GM18858 (cell line): ENCODE data around the gene CPSF7.
A peak's percentile ranks its signal among the peaks of the same experiment; 100 is the strongest.

Experiments used
- ATAC-seq: cut with Tn5 transposase; IDR thresholded peaks from one replicate; pipeline ENCODE4 v1.9.1; 2021; ENCODE audit not compliant: unreplicated experiment

CPSF7 gene

GRCh38 chr11:61357894-61358239 is 71.9 kb downstream of the CPSF7 start:
- ATAC-seq: no peak

DNA sequence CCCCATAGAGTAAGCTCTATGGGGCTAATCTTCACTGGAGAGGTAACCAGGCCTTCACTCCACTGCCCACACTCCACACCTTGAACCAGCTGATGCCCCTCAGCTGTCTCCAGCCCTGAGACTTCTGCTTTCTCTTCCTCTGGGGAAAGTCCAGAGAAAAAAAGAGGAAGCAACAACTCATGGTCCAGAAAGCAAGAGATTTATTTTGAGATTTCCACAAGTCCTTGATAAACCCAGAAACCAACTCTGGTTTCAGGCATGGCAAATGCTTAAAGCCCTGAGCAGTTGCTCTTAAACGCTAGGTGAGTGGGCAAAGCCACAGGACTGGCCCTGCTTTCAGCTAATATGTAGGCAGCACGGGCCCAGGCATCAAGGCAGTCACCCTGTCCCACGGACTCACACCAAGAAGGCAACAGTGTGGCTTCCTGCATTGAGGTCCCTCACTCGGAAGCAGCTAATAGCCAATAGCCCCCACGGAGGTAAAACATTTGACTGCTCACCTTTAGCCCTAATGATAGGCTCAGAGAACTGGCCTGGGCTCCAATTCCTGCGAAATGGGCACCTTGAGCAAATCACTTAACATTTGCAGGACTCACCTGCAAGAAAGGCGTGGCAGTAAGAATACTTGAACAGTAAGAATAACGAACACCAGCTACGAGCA is 72.4 kb downstream of the CPSF7 start:
- ATAC-seq: peak; percentile 59

GRCh38 chr11:61356706-61357105 is 73.1 kb downstream of the CPSF7 start:
- ATAC-seq: no peak

GRCh38 chr11:61354208-61354607 is 75.6 kb downstream of the CPSF7 start:
- no peak for ATAC-seq

DNA sequence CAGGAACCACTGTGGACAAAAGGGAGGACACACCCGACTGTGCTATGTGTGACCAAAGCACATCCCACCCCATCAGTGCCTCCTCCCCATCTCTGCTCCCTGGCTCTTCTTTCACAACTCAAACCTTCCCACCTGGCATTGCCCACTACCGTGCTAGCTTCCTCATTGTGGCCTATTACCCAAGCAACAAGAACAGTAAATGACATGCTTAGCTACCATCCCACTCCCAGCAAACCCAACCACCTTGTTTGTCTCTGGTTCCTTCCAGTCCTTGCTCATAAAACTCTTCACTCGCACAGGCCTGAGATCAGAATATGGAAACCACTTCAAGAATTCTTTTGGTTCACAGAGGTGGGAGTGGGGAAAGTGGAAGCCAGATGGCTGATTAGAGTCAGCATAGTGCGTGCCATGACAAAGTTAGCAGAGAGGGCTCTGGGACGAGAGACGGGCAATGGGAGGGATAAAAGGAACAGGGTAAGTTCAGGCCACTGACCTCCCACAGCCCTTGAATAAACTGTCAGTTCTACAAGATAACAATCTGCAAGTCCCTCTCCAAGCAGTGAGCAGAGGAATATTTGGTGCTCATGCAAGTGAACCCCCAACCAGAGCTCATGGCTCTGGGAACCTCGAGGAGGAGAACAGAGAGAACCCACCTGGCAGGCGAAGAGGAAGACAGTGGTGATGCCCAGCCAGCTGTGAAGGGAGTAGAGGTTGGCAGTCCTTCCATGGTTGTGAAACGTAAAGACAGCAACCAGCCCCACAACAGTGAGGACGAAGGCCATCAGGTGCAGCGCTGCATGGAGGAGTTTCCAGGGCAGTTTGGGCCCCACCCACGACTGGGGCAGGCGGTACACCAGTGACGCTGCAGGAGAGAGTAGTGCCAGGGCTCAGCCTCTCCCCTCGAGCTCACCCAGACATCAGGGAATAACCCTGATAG is 76.4 kb downstream of the CPSF7 start:
- ATAC-seq: no peak
